ENCODE results near the gene PIGL.

DNA sequence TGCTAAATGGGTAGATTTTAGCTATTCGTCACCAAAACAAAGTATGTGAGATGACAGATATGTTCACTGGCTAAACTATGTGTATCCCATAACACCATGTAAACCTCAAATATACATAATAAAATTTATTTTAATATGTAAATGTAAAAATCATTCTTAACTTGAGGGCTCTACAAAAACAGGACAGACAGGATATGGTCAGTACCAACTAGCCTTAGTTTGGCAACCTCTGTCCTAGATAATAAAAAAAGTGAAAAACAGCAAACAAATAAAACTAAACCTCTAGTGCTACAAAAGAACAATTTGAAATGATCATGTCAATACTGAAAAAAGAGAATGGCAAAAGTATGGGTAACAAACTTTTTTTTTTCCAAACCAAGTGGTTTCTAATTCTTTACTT lies 35.4 kb upstream of the PIGL start:
- TF ChIP-seq, protein P1, sequence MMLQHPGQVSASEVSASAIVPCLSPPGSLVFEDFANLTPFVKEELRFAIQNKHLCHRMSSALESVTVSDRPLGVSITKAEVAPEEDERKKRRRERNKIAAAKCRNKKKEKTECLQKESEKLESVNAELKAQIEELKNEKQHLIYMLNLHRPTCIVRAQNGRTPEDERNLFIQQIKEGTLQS (CRISPR knock-in tag; conservative IDR thresholded peaks at IDR 0.05), result no peak
- TF ChIP-seq TP53 (CRISPR knock-in tag; IDR thresholded peaks at IDR 0.05), result no peak

All from WTC11 (cell line).